GM13977 (cell line): ENCODE measurements around the gene CD72.

Source experiments
- DNase-seq: peaks from one replicate; pipeline ENCODE4 v3.0.0; 2012; ENCODE audit warnings: low spot score
- in situ Hi-C: fragments of 300-500 bp; cut with MboI; formaldehyde crosslinking; loops from one replicate; pipeline ENCODE4 v1.12.0; 2022; ENCODE audit warnings: low sequenced_read_pairs, low pct_unique_long_range_greater_than_20kb, mixed read lengths, inconsistent platforms; ENCODE audit not compliant: unreplicated experiment
- TF ChIP-seq, protein P1 (sequence below): IDR thresholded peaks from 2 replicates; pipeline ENCODE4 v1.5.1; 2012; ENCODE audit warnings: mild to moderate bottlenecking, control low read depth; ENCODE audit not compliant: insufficient read depth; ENCODE audit errors: extremely low read depth, missing control alignments

The CD72 gene

DNA sequence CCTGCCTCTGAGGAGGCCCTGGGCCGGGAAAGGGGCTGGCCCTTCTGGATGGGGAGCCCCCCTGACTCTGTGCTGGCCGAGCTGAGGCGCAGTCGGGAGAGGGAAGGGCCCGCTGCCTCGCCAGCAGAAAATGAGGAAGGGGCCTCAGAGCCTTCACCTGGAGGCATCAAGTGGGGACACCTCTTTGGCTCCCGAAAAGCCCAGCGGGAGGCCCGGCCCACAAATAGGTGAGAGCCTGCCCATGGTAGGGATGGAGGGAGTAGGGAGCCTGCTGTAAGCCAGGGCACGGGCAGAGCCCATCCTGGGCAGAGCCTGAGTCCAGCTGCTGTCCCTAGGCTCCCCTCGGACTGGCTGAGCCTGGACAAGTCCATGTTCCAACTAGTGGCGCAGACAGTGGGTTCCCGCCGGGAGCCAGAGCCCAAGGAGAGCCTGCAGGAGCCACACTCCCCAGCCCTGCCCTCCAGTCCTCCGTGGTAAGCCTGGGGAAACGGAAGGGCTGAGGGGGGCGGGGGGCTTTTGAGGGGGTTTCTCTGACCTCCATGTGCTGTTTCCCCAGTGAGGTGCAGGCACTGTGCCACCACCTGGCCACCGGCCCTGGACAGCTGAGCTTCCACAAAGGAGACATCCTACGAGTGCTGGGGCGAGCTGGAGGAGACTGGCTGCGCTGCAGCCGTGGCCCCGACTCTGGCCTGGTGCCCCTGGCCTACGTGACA, 57.4 kb downstream of the CD72 start:
- in situ Hi-C loops = no loop called here
- TF ChIP-seq, protein P1, sequence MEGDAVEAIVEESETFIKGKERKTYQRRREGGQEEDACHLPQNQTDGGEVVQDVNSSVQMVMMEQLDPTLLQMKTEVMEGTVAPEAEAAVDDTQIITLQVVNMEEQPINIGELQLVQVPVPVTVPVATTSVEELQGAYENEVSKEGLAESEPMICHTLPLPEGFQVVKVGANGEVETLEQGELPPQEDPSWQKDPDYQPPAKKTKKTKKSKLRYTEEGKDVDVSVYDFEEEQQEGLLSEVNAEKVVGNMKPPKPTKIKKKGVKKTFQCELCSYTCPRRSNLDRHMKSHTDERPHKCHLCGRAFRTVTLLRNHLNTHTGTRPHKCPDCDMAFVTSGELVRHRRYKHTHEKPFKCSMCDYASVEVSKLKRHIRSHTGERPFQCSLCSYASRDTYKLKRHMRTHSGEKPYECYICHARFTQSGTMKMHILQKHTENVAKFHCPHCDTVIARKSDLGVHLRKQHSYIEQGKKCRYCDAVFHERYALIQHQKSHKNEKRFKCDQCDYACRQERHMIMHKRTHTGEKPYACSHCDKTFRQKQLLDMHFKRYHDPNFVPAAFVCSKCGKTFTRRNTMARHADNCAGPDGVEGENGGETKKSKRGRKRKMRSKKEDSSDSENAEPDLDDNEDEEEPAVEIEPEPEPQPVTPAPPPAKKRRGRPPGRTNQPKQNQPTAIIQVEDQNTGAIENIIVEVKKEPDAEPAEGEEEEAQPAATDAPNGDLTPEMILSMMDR = no peak
- DNase-seq = no peak
